K562 (cell line): Measurements from ENCODE around the gene CD14. TPM values are rescaled to one million over a fixed set of nuclear protein-coding genes. Genes with fewer than 3 reads are reported as not detected.

Experiments
- AFF1 ChIP-seq, 2 experiments: fragments of 450-650 bp; IDR thresholded peaks; 2 replicates each; pipeline ENCODE4 v1.6.1; 2018; ENCODE audit warnings: mild to moderate bottlenecking in 2 of 2, low read depth in 1 of 2; ENCODE audit not compliant: partially characterized antibody in 2 of 2
- BRCA1 ChIP-seq, 2 experiments: fragments of 450-650 bp in 1 of 2; sonication (generic) in 1 of 2; formaldehyde crosslinking in 1 of 2; IDR thresholded peaks; 2 replicates each; pipeline versions ENCODE4 v1.5.0 to v1.6.1; 2017 to 2020; ENCODE audit warnings: mild to moderate bottlenecking in 1 of 2, missing genetic modification reagents in 1 of 2
- CLOCK ChIP-seq: fragments of 250-450 bp; sonication (Bioruptor Pico); IDR thresholded peaks from 2 replicates; pipeline ENCODE4 v1.4.0; 2020; ENCODE audit warnings: mild to moderate bottlenecking, moderate library complexity, borderline replicate concordance
- ETS1 ChIP-seq: conservative IDR thresholded peaks from 2 replicates; pipeline ENCODE4 v1.6.1; 2011; ENCODE audit warnings: low read depth, mild to moderate bottlenecking, low read length; ENCODE audit not compliant: control insufficient read depth
- GATA2 ChIP-seq: sonication (generic); formaldehyde crosslinking; IDR thresholded peaks from 2 replicates; pipeline ENCODE4 v1.4.0; 2020; ENCODE audit warnings: mild to moderate bottlenecking, missing genetic modification reagents
- L3MBTL2 ChIP-seq: fragments of 450-650 bp; IDR thresholded peaks from 2 replicates; pipeline ENCODE4 v1.6.1; 2016; ENCODE audit warnings: mild to moderate bottlenecking, moderate library complexity
- MAFG ChIP-seq: fragments of 450-650 bp; conservative IDR thresholded peaks from 2 replicates; pipeline ENCODE4 v1.6.1; 2016; ENCODE audit warnings: missing genetic modification characterization, missing compliant biosample characterization
- PCBP1 ChIP-seq: fragments of 200-400 bp; formaldehyde crosslinking; IDR thresholded peaks from 2 replicates; pipeline ENCODE4 v1.6.1; 2018; ENCODE audit warnings: mild to moderate bottlenecking, low read depth, low read length; ENCODE audit not compliant: poor library complexity, severe bottlenecking
- RFX1 ChIP-seq: fragments of 450-650 bp; IDR thresholded peaks from 2 replicates; pipeline ENCODE4 v1.6.1; 2016; ENCODE audit warnings: mild to moderate bottlenecking, moderate library complexity
- SP2 ChIP-seq: IDR thresholded peaks from 2 replicates; pipeline ENCODE4 v1.6.1; 2011; ENCODE audit warnings: mild to moderate bottlenecking, low read depth, low read length, moderate library complexity; ENCODE audit not compliant: poor library complexity, severe bottlenecking; ENCODE audit errors: extremely low read depth
- TCF3 ChIP-seq: sonication (generic); formaldehyde crosslinking; IDR thresholded peaks from 2 replicates; pipeline ENCODE4 v1.4.0; 2020; ENCODE audit warnings: mild to moderate bottlenecking, missing genetic modification reagents
- ZNF212 ChIP-seq: fragments of 450-650 bp; formaldehyde crosslinking; IDR thresholded peaks from 2 replicates; pipeline ENCODE4 v1.4.0; 2020; ENCODE audit warnings: mild to moderate bottlenecking
- ZNF518B ChIP-seq: fragments of 250-450 bp; sonication (Bioruptor Pico); IDR thresholded peaks from 2 replicates; pipeline ENCODE4 v1.5.0; 2021; ENCODE audit warnings: mild to moderate bottlenecking, moderate library complexity
- ZNF695 ChIP-seq: fragments of 450-650 bp; formaldehyde crosslinking; IDR thresholded peaks from 2 replicates; pipeline ENCODE4 v1.4.0; 2020; ENCODE audit warnings: mild to moderate bottlenecking, moderate library complexity
- polyA plus RNA-seq, 8 experiments: library from polyadenylated mRNA; depleted of rRNA in 4 of 8; stranded (reverse) in 5 of 8; unstranded in 3 of 8; fragments of >200 nt; fragmentation: Nextera tagmentation in 2 of 8; fragmentation: Illumina TruSeq in 1 of 8; extraction: Ambion mirVana in 2 of 8; extraction: Trizol in 1 of 8; gene quantifications; 2 replicates each; pipeline versions ENCODE4 v1.2.1 to v1.2.3, GENCODE V29; 2011 to 2014; ENCODE audit warnings: inconsistent platforms in 1 of 8, missing spikeins in 1 of 8
- total RNA-seq, 7 experiments: library from RNA; depleted of rRNA in 6 of 7; stranded (reverse); fragments of >200 nt in 6 of 7; fragmentation: Illumina TruSeq in 2 of 7; extraction: Trizol in 2 of 7; gene quantifications; 2 replicates each; pipeline versions ENCODE4 v1.2.1 to v1.2.3, GENCODE V29; 2011 to 2021; ENCODE audit warnings: low replicate concordance in 1 of 7

CD14 gene
- total and polyA plus RNA-seq, 9 of the 15 experiments (the other 6 are each of a cell fraction or from before 2014, with no cell fraction given), result 0.07 to 0.47 (median 0.14) TPM; not detected in 2

- TF ChIP-seq MAFG (0 out of 2 replicates have a peak, but pooled peaks have one; percentile 9), CLOCK (CRISPR knock-in tag) (no peak), RFX1 (no peak), ZNF212 (no peak), ZNF695 (CRISPR knock-in tag) (no peak), L3MBTL2 (peak; percentile 88), SP2 (no peak), TCF3 (CRISPR knock-in tag) (peak; percentile 50), ETS1 (0 out of 2 replicates have a peak, but pooled peaks have one; percentile 27), PCBP1 (peak; percentile 59), ZNF518B (CRISPR knock-in tag) (no peak), GATA2 (CRISPR knock-in tag) (no peak), BRCA1 (IDR thresholded peaks at IDR 0.05) (no peak), BRCA1 (CRISPR knock-in tag; IDR thresholded peaks at IDR 0.05) (no peak), AFF1 (IDR thresholded peaks at IDR 0.05; ENCODE audit: low read depth in 1 of 2, partially characterized antibody in 2 of 2) (no peak)
Measured at GRCh38 chr5:140639148-140639981, 6.4 kb upstream of the CD14 start, which contains the start of gene TMCO6 (continued).
